ENCODE data around the gene CMTM7.
A peak's percentile ranks its signal among the peaks of the same experiment; 100 is the strongest.

The CMTM7 gene, protein sequence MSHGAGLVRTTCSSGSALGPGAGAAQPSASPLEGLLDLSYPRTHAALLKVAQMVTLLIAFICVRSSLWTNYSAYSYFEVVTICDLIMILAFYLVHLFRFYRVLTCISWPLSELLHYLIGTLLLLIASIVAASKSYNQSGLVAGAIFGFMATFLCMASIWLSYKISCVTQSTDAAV

GRCh38 chr3:32391643-32392535 lies at the start of gene CMTM7:
Gene CMTM7, plus strand, starts transcription at chr3:32391853. Its CDS starts 54 bp downstream, at chr3:32391907.
- H3K27me3 ChIP-seq (ENCODE audit: low read depth, low read length): no peaks in the 10 kb centered on the region
- H3K27ac ChIP-seq (ENCODE audit: low read length): peak within 1 kb of the TSS; percentile 27; the same call in 1 of the 2 replicates
- no peak for TF ChIP-seq EZH2phosphoT487 (IDR thresholded peaks at IDR 0.05; ENCODE audit: low read depth)
- TF ChIP-seq CTCF (IDR thresholded peaks at IDR 0.05; ENCODE audit: low read depth, low read length): peak; percentile 40
- H3K4me2 ChIP-seq (ENCODE audit: low read length): peak within 1 kb of the TSS; percentile 86
- H3K4me1 ChIP-seq (ENCODE audit: low read length): peaks cover 16% of the 10 kb centered on the region
- 0 out of 2 replicates have a peak, but pooled peaks cover 7% of the 10 kb centered on the region for H4K20me1 ChIP-seq (ENCODE audit: insufficient read depth, low read length)
- peak within 1 kb of the TSS; percentile 76 for H3K4me3 ChIP-seq (ENCODE audit: low read length)
- H2AFZ ChIP-seq (ENCODE audit: low read depth, low read length): peak within 1 kb of the TSS; percentile 56
- no peaks in the 10 kb centered on the region for H3K9me3 ChIP-seq (ENCODE audit: insufficient read depth, low read length)
- peaks cover 6% of the 10 kb centered on the region for H3K36me3 ChIP-seq (replicated peaks; ENCODE audit: low read depth, low read length)
- H3K79me2 ChIP-seq (ENCODE audit: low read length): peaks cover 52% of the 10 kb centered on the region
- peak within 1 kb of the TSS; percentile 84 for H3K9ac ChIP-seq (ENCODE audit: low read length)

DNA sequence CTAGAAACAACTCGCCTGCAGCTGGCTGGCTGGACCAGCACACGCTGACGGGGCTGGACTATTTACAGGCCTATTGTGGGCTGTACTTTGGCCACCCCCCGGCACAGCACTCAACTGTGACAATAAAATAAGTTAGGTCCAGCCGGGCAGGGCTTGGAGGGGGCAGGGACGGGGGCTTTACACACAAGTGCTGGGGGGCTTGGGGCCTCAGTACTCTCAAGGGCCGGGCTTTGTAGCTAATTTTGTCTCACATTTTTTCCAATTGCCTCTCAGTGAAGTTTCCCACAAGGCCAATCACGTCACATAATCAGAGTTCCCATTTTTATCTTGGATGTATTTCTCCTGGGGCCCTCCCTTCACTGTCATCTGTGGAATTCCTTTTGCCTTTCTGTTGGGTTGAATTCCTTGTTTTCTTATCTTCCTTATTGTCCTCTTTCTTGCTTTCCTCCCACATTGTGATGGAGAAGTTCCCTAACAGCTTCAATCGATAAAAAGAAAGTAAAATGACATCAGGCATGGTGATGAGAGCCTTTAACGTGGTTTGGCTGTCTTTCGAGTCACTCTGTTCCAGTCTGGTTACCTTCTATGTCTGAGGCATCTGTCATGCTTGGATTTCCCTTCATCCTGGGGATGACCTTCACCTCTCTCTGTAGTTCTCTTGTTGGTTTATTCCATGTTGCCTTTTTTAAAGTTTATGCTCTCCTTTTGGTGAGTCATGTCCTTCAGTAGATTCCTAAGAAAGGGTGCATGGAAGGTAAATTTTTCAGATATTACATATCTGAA lies 44.1 kb upstream of the CMTM7 start:
- H3K27ac ChIP-seq (ENCODE audit: low read length): no peak overlapping the region
- H3K4me1 ChIP-seq (ENCODE audit: low read length): no peaks in the 10 kb centered on the region
- H3K9ac ChIP-seq (ENCODE audit: low read length): no peak overlapping the region
- no peaks in the 10 kb centered on the region for H3K9me3 ChIP-seq (ENCODE audit: insufficient read depth, low read length)
- no peak overlapping the region for H3K4me3 ChIP-seq (ENCODE audit: low read length)
- no peaks in the 10 kb centered on the region for H4K20me1 ChIP-seq (ENCODE audit: insufficient read depth, low read length)
- no peak overlapping the region for H3K4me2 ChIP-seq (ENCODE audit: low read length)
- H3K27me3 ChIP-seq (ENCODE audit: low read depth, low read length): no peaks in the 10 kb centered on the region
- TF ChIP-seq CTCF (IDR thresholded peaks at IDR 0.05; ENCODE audit: low read depth, low read length): no peak
- TF ChIP-seq EZH2phosphoT487 (IDR thresholded peaks at IDR 0.05; ENCODE audit: low read depth): no peak
- H3K36me3 ChIP-seq (replicated peaks; ENCODE audit: low read depth, low read length): no peaks in the 10 kb centered on the region
- H2AFZ ChIP-seq (ENCODE audit: low read depth, low read length): no peak overlapping the region
- H3K79me2 ChIP-seq (ENCODE audit: low read length): no peaks in the 10 kb centered on the region

DNA sequence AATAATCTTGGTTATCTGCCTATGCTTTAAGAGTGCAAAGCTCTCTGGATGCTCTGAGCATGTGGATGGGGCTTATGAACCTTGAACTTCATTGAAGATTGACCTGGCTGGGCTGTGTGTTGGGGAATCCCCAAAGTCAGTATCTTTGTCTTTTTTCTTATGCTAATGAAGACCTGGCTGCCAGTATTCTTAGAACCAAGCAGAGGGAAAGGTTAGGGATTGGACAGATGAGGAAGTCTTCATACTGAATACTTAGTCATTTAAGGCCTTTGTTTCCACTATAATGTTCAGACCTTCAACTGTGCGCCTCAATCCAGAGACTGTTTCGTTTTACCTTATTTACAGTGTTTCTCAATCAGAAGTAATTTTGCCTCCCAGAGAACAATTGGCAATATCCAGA lies 42.5 kb upstream of the CMTM7 start:
- no peak overlapping the region for H2AFZ ChIP-seq (ENCODE audit: low read depth, low read length)
- no peak for TF ChIP-seq EZH2phosphoT487 (IDR thresholded peaks at IDR 0.05; ENCODE audit: low read depth)
- TF ChIP-seq CTCF (IDR thresholded peaks at IDR 0.05; ENCODE audit: low read depth, low read length): no peak
- no peak overlapping the region for H3K27ac ChIP-seq (ENCODE audit: low read length)

GRCh38 chr3:32352563-32352962 lies 39.1 kb upstream of the CMTM7 start:
- no peaks in the 10 kb centered on the region for H3K27me3 ChIP-seq (ENCODE audit: low read depth, low read length)
- TF ChIP-seq EZH2phosphoT487 (IDR thresholded peaks at IDR 0.05; ENCODE audit: low read depth) (no peak), CTCF (IDR thresholded peaks at IDR 0.05; ENCODE audit: low read depth, low read length) (no peak)
- no peaks in the 10 kb centered on the region for H3K4me1 ChIP-seq (ENCODE audit: low read length)
- H4K20me1 ChIP-seq (ENCODE audit: insufficient read depth, low read length): no peaks in the 10 kb centered on the region
- no peaks in the 10 kb centered on the region for H3K79me2 ChIP-seq (ENCODE audit: low read length)
- no peak overlapping the region for H3K9ac ChIP-seq (ENCODE audit: low read length)
- no peak overlapping the region for H2AFZ ChIP-seq (ENCODE audit: low read depth, low read length)
- no peak overlapping the region for H3K4me2 ChIP-seq (ENCODE audit: low read length)
- no peaks in the 10 kb centered on the region for H3K9me3 ChIP-seq (ENCODE audit: insufficient read depth, low read length)
- no peak overlapping the region for H3K27ac ChIP-seq (ENCODE audit: low read length)
- H3K36me3 ChIP-seq (replicated peaks; ENCODE audit: low read depth, low read length): no peaks in the 10 kb centered on the region
- H3K4me3 ChIP-seq (ENCODE audit: low read length): no peak overlapping the region

More for the DNA sequence above, 42.5 kb upstream of the CMTM7 start:
- no peaks in the 10 kb centered on the region for H3K4me1 ChIP-seq (ENCODE audit: low read length)
- H3K4me3 ChIP-seq (ENCODE audit: low read length): no peak overlapping the region
- no peak overlapping the region for H3K4me2 ChIP-seq (ENCODE audit: low read length)
- H4K20me1 ChIP-seq (ENCODE audit: insufficient read depth, low read length): no peaks in the 10 kb centered on the region
- H3K27me3 ChIP-seq (ENCODE audit: low read depth, low read length): no peaks in the 10 kb centered on the region
- H3K79me2 ChIP-seq (ENCODE audit: low read length): no peaks in the 10 kb centered on the region
- H3K9me3 ChIP-seq (ENCODE audit: insufficient read depth, low read length): no peaks in the 10 kb centered on the region
- no peaks in the 10 kb centered on the region for H3K36me3 ChIP-seq (replicated peaks; ENCODE audit: low read depth, low read length)
- no peak overlapping the region for H3K9ac ChIP-seq (ENCODE audit: low read length)

Measured in OCI-LY3 (cell line).